NB4 (cell line): ENCODE measurements around the gene TRIM29.

Source experiments
- DNase-seq: peaks from one replicate; pipeline ENCODE4 v3.0.0; 2010; ENCODE audit warnings: low read depth
- H3K4me3 ChIP-seq: one replicate; pipeline ENCODE4 v1.5.1; 2011; ENCODE audit warnings: mild to moderate bottlenecking, low read depth, low read length, moderate library complexity
- MAX ChIP-seq: IDR thresholded peaks from 2 replicates; pipeline ENCODE4 v1.6.1; 2011; ENCODE audit warnings: low read depth, low read length
- MYC ChIP-seq: IDR thresholded peaks from 2 replicates; pipeline ENCODE4 v1.6.1; 2011; ENCODE audit warnings: low read depth, low read length
- POLR2A ChIP-seq: IDR thresholded peaks from 2 replicates; pipeline ENCODE4 v1.6.1; 2011; ENCODE audit warnings: mild to moderate bottlenecking; ENCODE audit not compliant: insufficient read length; ENCODE audit errors: extremely low read depth
- TF ChIP-seq, protein P1 (sequence below): IDR thresholded peaks from one replicate; pipeline ENCODE4 v1.5.1; 2012; ENCODE audit warnings: low read depth, low read length

The TRIM29 gene

DNA sequence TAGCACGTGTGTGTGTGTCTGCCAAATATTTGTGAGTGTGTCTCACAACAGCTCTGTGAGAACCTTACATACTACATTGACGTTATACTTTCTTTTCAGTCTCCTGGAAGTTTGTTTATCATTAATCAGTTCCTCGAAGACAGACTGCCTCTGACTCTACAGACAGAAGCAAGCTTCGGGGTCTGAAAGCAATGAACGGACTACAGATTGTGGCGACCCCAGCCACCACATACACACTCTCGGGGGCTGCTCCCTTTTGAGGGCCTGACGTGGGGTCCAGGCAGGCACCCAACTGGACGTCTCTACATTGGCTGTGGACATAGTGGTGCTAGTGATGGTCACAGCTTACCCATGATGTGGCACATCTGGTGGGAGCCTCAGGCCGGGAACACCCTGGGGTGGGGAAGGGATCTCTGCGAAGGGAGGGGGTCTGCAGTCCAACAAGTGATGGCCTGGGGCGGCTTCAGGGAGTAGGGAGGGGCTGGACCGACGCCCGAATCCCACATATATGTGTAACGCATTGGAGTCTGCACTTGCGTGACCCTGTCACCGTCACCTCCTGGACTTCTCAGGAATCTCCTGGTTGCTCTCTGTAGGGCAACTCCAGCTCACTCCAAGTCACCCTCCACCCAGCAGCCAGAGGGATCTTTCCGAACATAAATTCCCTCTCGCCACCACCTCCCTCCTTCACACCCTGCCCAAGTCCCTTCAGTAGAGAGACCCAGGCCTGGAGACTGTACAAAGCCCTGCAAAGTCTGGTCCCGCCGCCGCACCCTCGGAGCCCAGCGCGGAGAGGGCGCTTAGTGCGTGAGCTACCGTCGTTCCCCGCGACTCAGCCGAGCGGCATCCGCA is 30.4 kb upstream of the TRIM29 start:
- H3K4me3 ChIP-seq: no peak overlapping the region
- peak; percentile 6 for DNase-seq
- TF ChIP-seq, protein P1, sequence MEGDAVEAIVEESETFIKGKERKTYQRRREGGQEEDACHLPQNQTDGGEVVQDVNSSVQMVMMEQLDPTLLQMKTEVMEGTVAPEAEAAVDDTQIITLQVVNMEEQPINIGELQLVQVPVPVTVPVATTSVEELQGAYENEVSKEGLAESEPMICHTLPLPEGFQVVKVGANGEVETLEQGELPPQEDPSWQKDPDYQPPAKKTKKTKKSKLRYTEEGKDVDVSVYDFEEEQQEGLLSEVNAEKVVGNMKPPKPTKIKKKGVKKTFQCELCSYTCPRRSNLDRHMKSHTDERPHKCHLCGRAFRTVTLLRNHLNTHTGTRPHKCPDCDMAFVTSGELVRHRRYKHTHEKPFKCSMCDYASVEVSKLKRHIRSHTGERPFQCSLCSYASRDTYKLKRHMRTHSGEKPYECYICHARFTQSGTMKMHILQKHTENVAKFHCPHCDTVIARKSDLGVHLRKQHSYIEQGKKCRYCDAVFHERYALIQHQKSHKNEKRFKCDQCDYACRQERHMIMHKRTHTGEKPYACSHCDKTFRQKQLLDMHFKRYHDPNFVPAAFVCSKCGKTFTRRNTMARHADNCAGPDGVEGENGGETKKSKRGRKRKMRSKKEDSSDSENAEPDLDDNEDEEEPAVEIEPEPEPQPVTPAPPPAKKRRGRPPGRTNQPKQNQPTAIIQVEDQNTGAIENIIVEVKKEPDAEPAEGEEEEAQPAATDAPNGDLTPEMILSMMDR: no peak
- TF ChIP-seq MYC (no peak), POLR2A (no peak), MAX (no peak)

DNA sequence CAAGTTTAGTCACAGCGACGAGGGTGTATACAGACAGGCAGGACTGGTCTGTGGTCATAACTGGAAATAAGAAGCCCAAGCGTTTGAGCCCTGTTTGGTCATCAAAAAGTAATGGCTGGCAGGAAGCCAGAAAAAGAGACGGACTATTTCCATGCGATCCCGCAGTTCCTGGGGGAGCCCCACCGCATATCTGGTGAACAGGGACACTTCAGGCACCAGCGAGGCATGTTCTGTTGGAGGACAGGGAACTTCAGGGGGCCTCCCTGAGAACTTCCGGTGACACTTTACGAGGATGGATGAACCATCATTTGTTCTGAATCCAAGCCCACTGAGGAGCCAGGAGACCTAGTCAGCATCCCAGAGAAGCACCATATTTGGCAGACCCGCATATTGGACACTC is 29.7 kb upstream of the TRIM29 start:
- peak; percentile 0 for DNase-seq
- TF ChIP-seq, protein P1: no peak
- TF ChIP-seq MAX (no peak), POLR2A (no peak), MYC (no peak)
- no peak overlapping the region for H3K4me3 ChIP-seq

- H3K4me3 ChIP-seq: no peak overlapping the region
- no peak for DNase-seq
- no peak for TF ChIP-seq MAX
- TF ChIP-seq MYC: no peak
- TF ChIP-seq POLR2A: no peak
- TF ChIP-seq, protein P1: no peak
These were observed 22.5 kb upstream of the TRIM29 start for GRCh38 chr11:120160436-120160835.

- TF ChIP-seq, protein P1: no peak
- TF ChIP-seq MAX (no peak), POLR2A (no peak), MYC (no peak)
- no peak for DNase-seq
- no peak overlapping the region for H3K4me3 ChIP-seq
These were observed 15.3 kb upstream of the TRIM29 start for GRCh38 chr11:120153221-120153620.

DNA sequence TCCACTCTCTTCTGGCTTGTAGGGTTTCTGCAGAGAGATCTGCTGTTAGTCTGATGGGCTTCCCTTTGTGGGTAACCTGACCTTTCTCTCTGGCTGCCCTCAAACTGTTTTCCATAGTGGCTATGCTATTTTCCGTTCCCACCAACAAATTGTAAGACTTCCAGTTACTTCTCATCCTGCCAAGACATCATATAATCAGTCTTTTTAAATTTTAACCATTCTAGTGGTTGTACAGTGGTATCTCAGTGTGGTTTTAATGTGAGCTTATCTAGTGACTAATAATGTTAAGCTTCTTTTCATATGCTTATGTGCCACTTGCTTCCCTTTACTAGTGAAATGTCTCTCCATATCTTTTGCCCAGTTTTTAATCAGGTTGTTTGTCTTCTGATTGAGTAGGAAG is 13.6 kb upstream of the TRIM29 start:
- DNase-seq: no peak
- H3K4me3 ChIP-seq: no peak overlapping the region
- TF ChIP-seq MAX (no peak), MYC (no peak), POLR2A (no peak)
- TF ChIP-seq, protein P1: no peak
